ENCODE data around the gene TOP3B.

TOP3B gene

DNA sequence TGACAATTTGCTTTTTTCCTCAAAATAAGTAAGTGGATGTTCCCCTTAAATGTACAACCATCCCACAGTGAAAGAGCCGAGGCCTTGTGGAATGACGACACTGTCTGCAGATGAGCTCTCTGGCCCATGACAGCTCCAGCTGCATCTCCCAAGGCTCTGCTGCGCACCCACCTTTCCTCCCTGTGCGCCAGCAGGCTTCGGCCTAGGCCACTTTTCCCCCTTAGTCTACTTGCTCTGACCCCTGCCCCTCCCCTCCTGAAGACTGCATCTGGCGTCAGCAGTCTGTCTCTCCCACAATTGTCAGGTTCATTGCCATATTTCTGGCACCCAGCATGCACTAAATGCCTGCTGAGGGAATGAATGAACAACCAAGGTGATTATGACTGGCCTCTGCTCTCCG is 2.0 kb downstream of the TOP3B start:
- no peak for DNase-seq

- DNase-seq, result no peak
Observed at GRCh38 chr22:21978564-21979386, 3.8 kb downstream of the TOP3B start.

DNA sequence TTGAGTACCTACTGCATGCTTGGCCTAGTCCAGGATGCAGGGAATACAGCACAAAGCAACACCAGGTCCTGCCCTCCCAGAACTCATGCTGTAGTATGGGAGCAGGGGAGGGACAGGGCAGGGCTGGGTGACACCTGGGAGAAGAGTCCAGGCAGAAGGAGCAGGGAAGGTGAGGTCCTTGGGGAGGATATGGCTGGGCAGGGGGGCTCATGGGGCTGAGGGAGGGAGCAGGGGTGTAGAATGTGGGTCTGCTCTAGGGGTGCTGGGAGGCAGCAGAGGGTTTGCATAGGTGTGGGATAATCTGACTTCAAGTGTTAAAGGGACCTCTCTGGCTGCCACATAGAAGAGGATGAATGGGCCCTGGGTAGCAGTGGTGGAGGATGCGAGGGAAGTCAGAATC is 4.8 kb downstream of the TOP3B start:
- DNase-seq, result no peak

- no peak for DNase-seq
Observed at GRCh38 chr22:21975854-21976345, 6.7 kb downstream of the TOP3B start.

DNA sequence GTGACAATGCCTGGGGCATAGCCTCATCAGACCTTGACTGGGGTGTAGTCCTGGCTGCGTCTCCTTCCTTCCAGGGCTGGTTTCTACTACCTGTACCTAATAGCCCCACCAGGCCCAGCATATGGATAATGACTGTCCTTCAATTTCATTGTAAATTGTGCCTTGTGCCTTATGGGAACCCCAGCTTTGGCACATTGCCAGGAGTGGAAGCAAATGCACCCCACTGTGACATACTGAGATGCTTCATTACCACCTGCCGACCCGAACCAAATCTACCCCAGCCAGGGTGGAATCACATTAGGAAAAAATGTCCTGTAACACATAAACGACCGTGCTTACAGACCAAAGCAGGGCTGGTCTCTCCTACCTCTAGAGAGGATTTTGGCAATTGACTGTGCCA is 7.3 kb downstream of the TOP3B start:
- DNase-seq, result no peak

- DNase-seq, result no peak
Observed at GRCh38 chr22:21974058-21974649, 8.4 kb downstream of the TOP3B start.

DNA sequence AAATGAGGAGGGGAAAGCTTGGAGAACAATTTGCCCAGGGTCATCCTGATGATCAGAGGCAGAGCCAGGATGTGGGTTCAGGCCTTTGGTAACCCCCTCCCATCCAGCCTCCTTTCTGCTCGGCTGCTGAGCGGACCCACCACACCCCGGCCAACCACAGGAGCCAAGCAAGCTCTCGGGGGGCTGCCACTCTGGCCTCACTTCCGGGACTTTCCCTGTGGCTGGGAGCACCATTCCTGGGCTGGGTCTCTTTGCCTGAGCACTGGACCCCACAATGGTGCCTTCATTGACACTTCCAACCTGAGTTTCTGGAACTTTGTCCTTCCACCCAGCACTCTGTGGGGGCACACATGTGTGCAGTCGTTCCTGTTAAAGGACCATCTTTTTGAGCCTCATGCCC is 9.8 kb downstream of the TOP3B start:
- DNase-seq, result no peak

DNA sequence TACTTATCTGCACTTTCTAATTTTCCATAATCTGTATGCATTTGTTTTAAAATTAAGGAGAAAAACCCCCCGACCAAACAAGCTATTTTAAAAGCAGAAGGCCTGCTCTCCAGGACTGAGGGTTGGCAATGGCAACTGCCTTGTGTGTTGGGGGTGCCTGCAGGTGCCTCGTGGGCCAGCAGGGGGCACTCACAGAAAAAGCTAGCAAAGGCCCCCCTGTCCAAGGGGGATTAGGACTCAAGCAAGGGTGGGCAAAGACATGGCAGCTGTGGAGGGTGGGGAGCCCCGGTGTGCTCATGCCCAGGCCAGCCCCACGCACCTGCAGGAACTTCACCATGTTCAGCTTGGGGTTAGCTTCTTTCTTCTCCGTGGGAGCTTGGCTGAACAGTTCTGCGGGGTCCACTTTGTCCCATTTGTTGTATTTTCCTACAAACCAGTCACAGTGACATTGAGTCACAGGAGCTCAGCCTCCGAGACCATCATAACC is 10.3 kb downstream of the TOP3B start:
- no peak for DNase-seq

- DNase-seq, result no peak
Observed at GRCh38 chr22:21971858-21972275, 10.7 kb downstream of the TOP3B start.

DNA sequence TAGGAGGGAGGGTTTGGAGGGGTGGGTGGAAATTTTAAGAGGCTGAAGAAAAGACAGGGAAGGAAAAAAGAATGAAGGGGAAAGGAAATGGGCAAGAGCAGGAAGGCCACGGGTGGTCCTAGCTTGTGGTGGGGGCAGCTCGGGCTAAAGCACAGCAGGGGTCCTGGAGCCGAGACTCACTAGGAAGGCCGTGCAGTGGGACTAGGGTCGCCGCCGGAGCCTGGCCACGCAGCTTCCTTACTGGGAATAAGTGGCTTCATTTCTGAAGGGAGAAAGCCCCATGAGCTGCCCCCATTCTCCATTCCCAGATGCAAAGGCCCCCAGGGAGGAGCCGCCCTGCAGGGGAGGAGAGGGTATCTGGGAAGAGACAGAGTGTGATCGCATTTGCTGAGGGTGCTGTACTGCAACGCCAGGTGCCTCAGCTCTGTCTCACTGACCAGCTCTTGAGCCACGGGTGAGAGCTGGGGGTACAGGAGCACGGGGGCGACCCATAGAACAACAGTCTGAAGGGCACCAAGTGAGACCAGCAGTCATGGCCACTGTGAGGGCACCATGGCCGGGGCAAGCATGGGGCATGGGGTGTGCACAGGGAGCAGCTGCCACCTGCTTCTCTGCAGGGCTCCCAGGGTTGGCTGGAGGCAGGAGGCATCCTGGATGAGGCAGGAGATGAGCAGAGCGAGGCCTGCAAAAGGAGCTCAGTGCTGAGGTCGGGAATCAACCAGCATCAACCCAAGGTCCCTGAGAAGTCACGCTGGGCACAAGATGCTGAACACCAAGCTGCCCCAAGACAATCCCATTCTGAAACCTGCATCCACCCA is 11.6 kb downstream of the TOP3B start:
- DNase-seq, result no peak

DNA sequence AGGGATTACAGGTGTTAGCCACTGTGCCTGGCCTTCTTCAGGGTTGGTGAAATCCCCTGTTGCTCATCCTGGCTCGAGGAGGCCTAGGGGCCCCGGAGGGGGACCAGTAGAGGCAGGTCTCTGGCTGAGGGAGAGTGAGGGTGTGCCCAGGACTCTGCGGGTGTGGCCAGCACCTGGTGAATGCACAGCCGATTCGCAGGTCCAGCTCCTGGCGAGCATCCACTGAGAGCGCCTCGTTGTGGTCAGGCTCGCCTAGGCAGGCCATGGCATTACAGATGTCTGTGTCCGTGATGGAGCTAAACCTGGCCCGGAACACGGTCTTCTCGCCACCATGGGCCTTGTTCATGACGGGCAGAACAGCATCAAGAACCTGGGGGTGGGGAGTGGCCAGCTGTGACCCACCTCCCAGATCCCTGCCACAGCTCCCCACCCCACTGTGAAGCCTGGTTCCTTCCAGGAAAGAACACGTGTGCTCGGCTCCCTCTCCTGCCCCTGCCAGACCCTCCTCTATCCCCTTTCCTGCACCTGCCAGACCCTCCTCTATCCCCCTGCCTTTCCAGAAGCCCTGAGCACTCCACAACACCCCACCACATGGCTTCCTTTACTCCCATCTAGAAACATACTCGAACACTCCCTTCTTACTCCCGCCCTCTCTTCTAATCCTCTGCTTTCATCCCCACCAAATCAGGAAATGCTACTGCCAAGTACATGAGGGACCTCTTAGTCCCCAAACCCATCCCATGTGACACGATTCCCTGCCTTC is 12.4 kb downstream of the TOP3B start:
- no peak for DNase-seq

DNA sequence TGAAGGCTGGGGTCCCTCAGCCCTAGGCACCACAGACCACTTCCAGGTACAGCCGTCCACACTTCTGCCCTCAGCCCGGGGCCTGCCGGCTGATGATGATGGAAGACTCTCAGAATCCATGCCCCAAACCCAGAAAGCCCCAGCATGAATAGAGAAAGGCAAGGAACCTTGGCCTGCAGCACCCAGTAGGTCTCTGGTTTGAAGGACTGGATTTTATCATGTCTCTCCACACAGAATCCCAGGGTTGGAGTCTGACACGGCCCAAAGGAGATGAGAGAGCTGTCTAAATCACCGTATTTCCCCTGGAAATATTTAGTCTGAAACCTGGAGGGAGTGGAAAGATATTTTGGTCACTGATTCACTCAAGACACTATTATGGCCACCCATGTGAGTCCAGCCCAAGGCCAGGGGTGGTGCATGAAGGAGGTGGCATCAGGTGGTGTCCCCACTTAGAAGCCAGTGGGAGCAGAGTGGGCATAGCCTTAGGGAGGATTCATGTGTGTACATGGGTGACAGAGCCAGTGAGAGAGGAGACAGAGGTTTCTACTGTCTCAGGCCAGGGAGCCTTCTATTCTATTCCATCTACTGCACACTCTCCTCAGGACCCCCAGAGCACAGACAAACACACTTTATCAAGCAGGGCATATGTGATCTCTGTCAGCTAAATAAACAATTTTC is 14.0 kb downstream of the TOP3B start:
- DNase-seq, result no peak

DNA sequence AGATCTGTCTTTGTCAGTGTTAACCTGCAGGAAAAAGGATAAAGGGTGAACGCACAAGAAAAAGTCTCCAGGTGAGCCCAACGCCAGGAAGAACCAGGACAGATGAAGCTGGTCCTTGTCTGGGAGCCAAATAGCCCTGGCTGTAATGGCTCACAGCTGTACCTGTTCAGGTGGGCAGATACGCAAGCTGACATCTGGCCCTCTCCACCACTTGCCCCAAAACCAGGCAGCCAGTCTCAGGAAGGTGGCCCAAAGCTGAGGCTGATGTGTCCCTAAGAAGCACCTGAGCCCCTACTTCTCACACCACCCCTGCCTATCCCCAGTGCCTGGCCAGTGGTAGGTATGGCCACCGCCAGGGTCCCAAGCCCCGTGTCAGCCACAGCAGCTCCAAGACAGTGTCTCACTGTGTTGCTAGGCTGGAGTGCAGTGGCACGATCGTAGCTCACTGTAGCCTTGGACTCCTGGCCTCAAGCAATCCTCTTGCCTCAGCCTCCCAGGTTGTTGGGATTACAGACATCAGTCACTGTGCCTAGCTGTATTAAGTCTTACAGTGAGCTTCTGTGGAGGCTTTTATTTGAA is 14.8 kb downstream of the TOP3B start:
- DNase-seq, result no peak

DNA sequence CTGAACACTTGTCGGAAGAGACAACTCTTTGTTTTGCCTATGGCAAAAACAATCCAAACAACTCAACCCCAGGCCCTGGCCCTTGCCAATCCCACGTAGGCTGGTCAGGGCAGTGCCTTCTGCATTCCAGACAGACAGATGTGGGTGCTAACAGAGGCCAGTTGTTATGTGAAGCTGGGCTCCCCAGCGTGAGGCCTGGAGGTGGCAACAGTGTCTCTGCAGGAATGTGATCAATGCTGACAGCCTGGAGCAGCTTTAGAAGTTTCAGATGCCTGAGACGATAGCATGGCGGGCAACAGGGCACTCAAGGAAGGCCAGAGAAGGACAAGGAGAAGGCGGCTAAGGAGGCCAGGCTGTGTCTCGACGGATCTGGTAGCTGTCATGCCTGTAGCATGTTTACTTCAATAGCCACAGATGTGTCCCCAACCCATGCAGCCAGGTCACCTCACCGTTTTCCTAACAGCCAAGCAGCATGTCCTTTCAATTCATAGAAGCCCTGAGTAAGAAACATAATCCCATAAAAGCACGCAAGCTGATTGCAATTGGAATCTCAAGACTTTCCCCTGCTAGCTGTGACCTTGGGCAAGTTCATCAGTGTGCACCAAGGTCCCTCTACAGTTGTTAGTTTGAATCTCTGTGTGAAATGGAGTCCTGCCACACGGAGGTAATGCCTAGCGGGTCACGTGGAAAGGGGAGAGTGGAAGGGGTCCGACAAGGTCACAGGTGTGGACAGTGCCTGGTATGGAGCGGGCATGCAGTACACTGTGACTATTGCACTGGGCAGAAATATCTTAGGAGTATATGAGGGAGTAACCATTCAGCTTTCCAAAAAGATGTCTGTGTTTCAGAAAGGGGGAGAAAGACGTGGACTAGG is 15.7 kb downstream of the TOP3B start:
- DNase-seq, result no peak

- DNase-seq, result no peak
Observed at GRCh38 chr22:21965762-21966288, 16.8 kb downstream of the TOP3B start.

DNA sequence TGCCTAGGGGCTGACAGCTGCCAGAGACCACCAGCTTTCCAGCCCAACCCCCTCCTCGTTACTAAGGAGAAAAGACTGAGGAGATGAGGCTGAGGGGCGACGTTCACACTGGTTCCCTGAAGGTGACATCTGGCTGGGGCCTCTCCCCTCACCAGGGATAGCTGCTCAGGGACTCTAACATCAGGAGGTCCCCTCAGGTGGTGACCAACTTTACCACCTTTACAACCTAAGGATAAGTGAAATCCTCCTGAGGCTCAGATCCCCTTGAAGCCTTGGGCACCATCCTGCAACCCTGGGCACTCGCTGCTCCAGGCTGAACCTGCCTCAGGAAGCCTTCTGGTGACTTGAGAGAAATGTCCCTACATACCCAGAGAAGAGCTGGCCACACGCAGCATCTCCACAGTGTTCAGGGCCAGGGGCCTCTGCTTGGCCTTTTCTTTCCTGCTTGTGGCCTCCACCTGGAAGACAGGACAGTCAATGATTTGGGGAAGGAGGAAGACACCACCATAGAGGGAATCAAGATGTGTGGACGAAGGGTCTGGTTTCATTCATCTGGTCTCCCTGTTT is 17.6 kb downstream of the TOP3B start:
- no peak for DNase-seq

- no peak for DNase-seq
Observed at GRCh38 chr22:21964234-21964633, 18.4 kb downstream of the TOP3B start.

DNA sequence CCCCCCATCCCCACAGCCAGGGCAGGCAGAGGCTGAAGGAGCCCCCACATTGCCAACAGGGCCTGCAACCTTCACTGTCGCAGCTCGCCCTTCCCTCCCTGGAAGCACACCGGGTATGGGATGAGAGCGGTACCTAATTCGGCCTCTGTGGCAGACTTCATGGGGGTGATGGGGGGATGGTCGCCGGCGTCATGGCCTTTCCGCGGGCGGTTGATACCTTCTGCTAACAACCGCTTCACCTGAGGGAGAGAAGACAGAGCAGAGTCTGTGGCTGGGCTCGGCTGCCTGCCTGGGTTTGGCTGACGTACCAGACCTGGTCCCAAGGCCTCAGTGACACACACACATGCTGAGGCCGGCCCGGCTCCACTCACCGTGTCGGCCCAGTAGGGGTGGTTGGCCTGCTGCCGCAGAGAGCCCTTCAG is 18.8 kb downstream of the TOP3B start:
- no peak for DNase-seq

GRCh38 chr22:21963286-21963685 is 19.3 kb downstream of the TOP3B start:
- no peak for DNase-seq

GRCh38 chr22:21962655-21962949 is 20.0 kb downstream of the TOP3B start:
- no peak for DNase-seq
